22Rv1 (cell line): ENCODE results near the gene ARHGAP8.
"Not testable (repeated sequence)": the region's sequence is repeated elsewhere in the genome, so short reads cannot be mapped to it uniquely, and the experiment has no call there.

Source experiments
- H3K27ac ChIP-seq: fragments of 450-650 bp; 2 replicates; pipeline ENCODE4 v1.5.1; 2017
- CTCF ChIP-seq: fragments of 450-650 bp; IDR thresholded peaks from 2 replicates; pipeline ENCODE4 v1.5.1; 2017; ENCODE audit warnings: mild to moderate bottlenecking
- ZFX ChIP-seq: fragments of 450-650 bp; IDR thresholded peaks from 2 replicates; pipeline ENCODE4 v1.6.1; 2017; ENCODE audit warnings: antibody characterized with exemption, borderline replicate concordance

The ARHGAP8 gene

GRCh38 chr22:44743247-44743646 lies 9.1 kb upstream of the ARHGAP8 start:
- no peak overlapping the region for H3K27ac ChIP-seq

GRCh38 chr22:44743804-44744211 lies 8.6 kb upstream of the ARHGAP8 start:
- TF ChIP-seq CTCF (no peak), ZFX (no peak)
- H3K27ac ChIP-seq: no peak overlapping the region

More at GRCh38 chr22:44743247-44743646, 9.1 kb upstream of the ARHGAP8 start:
- TF ChIP-seq ZFX (no peak), CTCF (no peak)

- no peak overlapping the region for H3K27ac ChIP-seq
- TF ChIP-seq ZFX (no peak), CTCF (no peak)
Measured at GRCh38 chr22:44745853-44746789, 6.3 kb upstream of the ARHGAP8 start.

- not testable (repeated sequence) for H3K27ac ChIP-seq
Measured at GRCh38 chr22:44747784-44748127, 4.6 kb upstream of the ARHGAP8 start.

- no peak overlapping the region for H3K27ac ChIP-seq
- no peak for TF ChIP-seq CTCF
Measured at GRCh38 chr22:44748524-44748923, 3.9 kb upstream of the ARHGAP8 start.

- TF ChIP-seq ZFX (no peak), CTCF (no peak)
- H3K27ac ChIP-seq: no peak overlapping the region
Measured at GRCh38 chr22:44750481-44750880, 1.9 kb upstream of the ARHGAP8 start.

- TF ChIP-seq CTCF (no peak), ZFX (no peak)
- H3K27ac ChIP-seq: peak overlapping the region; percentile 79
Measured at GRCh38 chr22:44753189-44754042, 1.0 kb downstream of the ARHGAP8 start.
